SW 1271 (cell line): ENCODE results near the gene ARL10.

Source experiments
- DNase-seq, 2 experiments: peaks; one replicate each; lab custom pipeline; 2025; lab: John Stamatoyannopoulos, UW

Gene ARL10

DNA sequence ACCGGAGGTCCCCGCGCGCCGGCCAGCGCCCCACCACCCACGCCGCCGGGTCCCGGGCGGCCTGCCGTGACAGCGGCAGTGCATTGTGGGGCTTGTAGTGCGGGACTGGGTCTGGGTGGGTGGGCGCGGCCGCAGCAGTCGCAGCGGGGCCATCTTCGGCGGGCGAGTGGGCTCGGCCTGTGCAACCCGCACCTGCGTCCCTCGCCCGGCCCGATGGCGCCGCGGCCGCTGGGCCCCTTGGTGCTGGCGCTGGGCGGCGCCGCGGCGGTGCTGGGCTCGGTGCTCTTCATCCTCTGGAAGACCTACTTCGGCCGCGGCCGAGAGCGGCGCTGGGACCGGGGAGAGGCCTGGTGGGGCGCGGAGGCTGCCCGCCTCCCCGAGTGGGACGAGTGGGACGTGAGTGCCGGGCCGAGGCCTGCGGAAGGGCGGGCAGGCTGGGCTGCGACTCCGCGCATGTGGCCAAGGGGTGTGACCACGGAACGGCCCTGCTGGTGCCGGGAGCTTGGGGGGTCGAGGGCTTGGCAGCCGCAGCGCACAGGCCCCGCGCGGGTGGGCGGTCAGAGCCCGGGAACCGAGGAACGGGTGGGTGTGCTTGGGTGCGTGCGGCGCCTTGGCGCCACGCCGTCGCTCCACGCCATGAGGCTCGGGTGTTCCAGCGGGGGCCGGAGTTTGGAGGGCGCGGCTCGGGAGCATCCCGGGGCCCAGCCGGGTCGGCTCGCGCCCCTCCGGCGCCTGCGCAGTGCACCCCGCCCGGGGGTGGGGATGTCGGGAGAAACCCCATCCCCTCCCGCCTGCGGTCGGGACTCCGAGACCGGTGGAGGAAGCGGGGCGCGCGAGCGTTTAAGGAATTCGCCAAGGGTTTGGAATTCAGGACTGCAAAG lies at the start of gene ARL10:
TSS of gene ARL10 (plus strand) at position 137 of the 881 bp plus-strand sequence. CDS start at position 214, 77 bp downstream.
- DNase-seq: no peak

- no peak for DNase-seq
These were observed 47.5 kb upstream of the ARL10 start for GRCh38 chr5:176317534-176318374.

DNA sequence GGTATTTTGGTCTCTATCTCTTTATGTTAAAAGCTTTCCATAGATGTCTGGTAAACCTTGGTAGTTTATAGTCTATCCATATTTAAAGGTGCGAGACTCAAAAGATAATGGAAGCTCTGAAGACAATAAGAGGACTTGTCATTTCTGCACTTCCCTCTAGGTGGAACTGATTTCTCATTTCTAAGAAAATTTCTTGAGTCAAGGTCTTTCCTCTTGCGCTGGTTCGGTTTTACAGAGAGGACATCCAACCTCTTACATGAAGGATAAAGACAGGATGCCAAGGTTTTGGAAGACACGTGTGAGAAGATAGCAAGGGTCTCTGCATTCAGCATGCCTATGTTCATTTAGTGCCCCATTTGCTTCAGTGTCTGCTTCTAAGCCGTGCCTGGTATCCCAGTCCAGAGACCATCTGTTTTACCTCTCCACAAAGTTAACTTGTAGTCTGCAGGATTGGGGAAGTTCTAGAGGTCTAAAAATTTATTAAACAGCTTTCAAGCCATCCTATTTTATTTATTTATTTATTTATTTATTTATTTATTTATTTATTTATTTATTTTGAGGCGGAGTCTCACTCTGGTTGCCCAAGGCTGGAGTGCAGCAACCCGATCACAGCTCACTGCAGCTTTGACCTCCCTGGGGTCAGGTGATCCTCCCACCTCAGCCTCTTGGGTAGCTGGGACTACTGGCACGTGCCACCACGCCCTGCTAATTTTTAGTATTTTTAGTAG lies 45.3 kb upstream of the ARL10 start:
- DNase-seq: peak in 1 of 2 experiments; percentile 22

GRCh38 chr5:176320577-176320976 lies 44.7 kb upstream of the ARL10 start:
- DNase-seq: no peak

DNA sequence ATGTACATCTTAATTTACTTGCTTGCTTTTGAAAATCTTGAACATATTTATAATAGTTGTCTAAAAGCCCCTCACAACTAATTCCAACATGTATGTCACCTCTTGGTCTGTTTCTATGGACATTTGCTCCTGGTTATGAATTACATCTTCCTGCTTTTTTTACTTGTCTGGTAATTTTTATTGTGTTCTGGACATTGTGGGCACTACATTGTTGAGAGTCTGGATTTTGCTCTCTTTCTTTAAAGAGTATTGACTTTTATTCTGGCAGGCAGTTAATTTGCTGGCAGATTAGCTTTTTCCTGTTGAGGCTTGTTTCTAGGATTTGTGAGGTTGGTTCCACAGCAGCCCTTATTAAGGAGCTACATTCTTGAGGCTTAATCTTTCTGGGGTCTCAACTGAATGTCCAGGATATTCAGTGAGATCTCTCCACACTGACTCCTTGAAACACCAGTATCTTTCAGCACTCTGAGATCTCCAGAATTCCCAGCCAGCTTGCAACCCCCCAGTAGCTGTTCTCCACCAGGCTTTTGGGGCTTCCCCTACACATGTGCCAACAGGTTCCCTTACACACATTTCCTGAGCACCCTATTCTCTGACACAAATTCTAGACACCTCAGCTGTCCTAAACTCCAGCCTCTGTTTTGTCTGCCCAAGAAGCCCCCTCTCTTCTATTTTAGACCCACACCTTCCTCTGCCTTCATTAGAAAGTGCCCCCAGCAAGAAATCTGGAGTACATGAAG lies 31.1 kb upstream of the ARL10 start:
- no peak for DNase-seq

DNA sequence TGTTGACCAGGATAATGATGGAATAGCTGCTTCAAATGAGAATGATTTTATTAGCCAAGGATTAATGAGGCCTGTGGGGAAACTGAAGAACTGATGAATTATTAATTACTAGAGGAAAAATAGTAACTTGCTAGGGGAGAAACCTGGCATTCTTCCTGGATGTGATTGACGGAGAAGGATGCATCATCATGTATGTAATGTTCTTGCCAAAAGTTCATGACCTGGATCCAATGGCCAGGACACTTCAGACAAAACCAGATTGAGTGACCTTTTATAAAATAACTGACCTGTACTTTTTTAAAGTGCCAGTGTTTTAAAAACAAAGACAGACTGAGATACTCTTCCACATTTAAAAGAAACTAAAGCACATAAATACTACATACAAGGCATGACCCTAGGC lies 27.4 kb upstream of the ARL10 start:
- DNase-seq: no peak

DNA sequence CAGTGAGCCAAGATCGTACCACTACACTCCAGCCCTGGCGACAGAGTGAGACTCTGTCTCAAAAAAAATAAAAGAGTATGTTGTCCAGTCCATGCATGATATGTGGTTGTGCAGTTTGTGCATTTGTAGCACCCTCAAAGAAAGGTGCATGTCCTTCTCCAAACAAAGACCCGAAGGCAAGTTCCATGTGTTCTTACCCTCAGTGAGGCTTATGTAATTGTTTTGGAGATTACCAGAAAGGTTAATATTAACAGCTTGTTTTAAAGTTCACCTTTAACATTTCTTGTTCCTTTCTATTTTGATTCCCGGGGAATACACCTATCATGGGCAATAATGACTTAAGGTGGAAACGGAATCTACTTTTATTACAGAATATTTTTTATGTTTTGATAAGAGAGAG lies 26.0 kb upstream of the ARL10 start:
- DNase-seq: no peak

GRCh38 chr5:176341325-176342157 lies 23.7 kb upstream of the ARL10 start:
- DNase-seq: no peak

DNA sequence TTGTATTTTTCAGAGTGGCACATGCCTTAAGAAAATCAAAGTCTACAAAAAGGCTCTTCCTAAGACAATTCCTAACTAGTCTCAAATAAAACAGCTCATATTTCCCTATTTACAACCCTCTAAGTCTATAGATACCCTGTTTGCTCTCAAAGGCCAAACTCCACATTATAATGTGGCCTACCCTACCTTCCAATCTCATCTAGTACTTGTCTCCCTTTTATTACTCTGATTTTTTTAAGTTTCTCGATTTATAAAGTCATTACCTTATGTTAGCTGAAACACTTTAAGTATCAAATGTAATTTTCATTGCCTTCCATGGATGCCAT lies 23.2 kb upstream of the ARL10 start:
- DNase-seq: no peak

DNA sequence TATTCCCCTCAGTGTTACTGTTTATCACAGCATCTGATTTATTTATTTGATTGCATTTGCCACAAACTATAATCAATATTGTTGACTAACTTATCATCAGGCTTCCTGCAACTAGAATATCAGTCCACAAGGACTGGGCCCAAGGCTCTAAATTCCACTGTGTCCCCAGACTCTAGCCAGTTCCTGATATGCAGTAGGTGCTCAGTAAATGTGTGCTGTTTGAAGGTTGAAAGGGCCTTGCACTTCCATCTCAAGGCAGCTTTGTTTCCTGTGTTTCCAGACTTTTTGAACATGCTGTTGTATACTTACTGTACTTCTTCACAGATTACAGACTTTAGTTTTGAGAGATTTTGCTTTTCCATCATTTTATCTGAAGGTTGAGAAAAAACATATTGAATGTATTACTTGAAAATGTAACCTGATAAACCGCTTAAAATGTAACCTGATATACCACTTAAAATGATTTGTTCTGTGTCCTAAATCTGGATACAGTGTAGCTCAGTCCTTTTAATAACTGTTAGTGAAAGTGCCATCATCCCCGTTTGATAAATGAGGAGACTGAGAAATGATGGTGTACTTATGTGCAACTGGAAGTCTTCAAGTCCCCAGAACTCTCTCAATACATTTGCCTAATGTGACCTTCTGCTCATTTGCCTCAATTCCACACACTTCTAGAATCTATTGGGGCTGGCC lies 22.4 kb upstream of the ARL10 start:
- no peak for DNase-seq

DNA sequence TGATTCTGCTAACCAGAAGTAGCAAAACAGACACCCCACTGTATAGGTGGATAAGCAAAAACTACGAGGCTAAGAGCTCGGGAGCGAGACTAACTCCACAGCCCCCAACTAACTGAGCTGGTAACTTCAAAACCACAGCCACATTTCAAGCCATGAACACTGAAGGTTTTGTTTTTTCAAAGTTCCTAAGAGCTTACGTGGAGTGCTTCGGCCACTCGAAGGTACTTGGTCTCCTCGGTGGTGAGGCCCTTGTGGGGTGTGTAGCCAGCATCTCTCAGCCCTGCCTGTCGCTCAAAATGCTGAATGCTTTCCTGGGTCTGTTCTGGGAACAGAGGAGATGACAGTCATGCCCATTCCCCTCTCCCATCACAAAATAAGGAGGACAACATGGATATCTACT lies 14.9 kb upstream of the ARL10 start:
- DNase-seq: no peak

- DNase-seq: no peak
These were observed 13.0 kb upstream of the ARL10 start for GRCh38 chr5:176352116-176352878.

DNA sequence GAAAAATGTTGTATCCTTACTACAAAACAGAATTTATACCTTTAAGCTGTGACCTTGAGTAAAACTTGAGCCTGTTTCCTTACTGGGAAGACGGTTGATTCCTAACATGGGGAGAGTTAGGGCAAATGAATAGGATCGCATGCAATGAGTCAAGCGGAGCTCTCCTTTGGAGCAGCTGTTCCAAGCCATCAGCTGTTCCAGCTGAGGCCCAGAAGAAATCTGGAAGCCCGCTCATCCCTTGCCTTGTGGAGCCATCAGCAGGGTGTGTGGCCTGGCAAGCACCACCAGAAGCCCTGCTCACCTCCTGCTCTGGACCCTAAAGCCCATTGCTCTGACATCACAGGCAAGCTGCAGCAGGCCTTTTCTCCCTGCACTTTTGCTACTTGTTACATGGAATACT lies 11.8 kb upstream of the ARL10 start:
- no peak for DNase-seq

DNA sequence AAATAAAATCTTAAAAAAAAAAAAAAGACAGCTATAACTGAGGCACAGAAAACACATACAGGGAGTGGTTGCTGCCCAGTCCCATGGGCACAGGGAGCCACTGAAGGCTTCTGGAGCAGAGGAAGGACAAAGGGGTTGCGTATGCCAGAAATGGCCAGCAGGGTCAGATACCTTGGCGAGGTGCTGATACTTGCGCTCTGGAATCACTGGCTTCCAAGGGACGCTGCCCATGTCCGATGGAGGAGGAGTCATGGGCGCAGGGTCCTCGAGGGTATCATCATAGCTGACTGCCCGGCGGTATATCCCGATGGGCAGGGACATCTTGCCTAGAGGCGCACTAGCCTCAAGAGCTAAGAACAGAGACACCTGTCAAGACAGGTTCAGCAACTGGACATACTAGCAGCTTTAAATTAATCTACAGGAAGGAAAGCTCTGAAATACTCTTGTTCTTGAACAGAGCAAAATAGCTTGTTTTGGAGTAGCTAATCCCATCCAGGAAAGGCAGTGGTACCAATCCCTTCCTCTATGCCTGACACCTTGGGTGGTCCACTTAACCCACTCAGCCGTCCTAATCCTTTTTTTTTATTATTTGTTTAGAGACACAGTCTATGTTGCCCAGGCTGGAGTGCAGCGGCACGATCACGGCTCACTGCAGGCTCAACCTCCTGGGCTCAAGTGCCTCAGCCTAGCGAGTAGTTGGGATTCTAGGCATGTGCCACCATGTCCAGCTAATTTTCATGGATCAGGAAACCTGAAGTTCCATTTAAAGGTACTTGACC lies 9.7 kb upstream of the ARL10 start:
- DNase-seq: no peak

DNA sequence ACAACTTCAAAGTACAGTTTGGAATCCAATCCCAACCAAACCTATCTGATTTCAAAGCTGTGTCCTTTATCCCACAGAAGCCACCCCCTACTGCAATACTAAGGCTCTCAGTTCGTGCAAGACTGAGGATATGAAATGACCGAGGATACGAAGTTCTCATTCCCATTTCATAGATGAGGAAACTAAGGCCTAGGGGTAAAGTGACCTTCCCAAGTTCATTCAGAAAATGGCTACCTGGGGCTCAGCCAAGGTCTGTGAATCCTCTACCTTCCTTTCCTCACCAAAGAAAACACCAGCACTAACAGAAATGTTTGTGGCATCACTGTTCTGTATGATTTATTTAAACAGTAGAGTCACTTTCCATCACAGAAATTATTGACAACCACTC lies 9.1 kb upstream of the ARL10 start:
- DNase-seq: no peak

GRCh38 chr5:176359658-176360057 lies 5.6 kb upstream of the ARL10 start:
- DNase-seq: no peak

- no peak for DNase-seq
These were observed 4.3 kb upstream of the ARL10 start for GRCh38 chr5:176360894-176361436.

- peak; percentile 78 to 91 for DNase-seq
These were observed 3.7 kb upstream of the ARL10 start, which contains the start of gene KIAA1191 for GRCh38 chr5:176361437-176362232. Gene KIAA1191 (minus strand): TSS chr5:176361764. CDS start chr5:176359508, 2,256 bp downstream.
